Muscle layer of duodenum (tissue), 2 donors: Measurements from ENCODE around the gene DNAJB6.
A peak's percentile ranks its signal among the peaks of the same experiment; 100 is the strongest.

Source experiments
- H3K27ac ChIP-seq: one replicate; pipeline ENCODE4 v1.7.0; 2013; ENCODE audit warnings: mild to moderate bottlenecking, low read length
- H3K27me3 ChIP-seq: one replicate; pipeline ENCODE4 v1.7.0; 2013; ENCODE audit warnings: low read depth, mild to moderate bottlenecking, control low read depth, low read length
- H3K36me3 ChIP-seq, 2 donors: one replicate each; pipeline ENCODE4 v1.7.0; 2013; ENCODE audit warnings: low read length in 2 of 2, control low read depth in 1 of 2, mild to moderate bottlenecking in 1 of 2; ENCODE audit not compliant: insufficient read depth in 2 of 2, control insufficient read depth in 1 of 2
- H3K4me1 ChIP-seq, 2 donors: one replicate each; pipeline ENCODE4 v1.7.0; 2013; ENCODE audit warnings: low read length in 2 of 2, mild to moderate bottlenecking in 2 of 2, control low read depth in 1 of 2, moderate library complexity in 1 of 2; ENCODE audit not compliant: insufficient read depth in 2 of 2, control insufficient read depth in 1 of 2
- H3K4me3 ChIP-seq, 2 donors: one replicate each; pipeline ENCODE4 v1.7.0; 2013; ENCODE audit warnings: low read length in 2 of 2, low read depth in 1 of 2, mild to moderate bottlenecking in 1 of 2
- H3K9me3 ChIP-seq, 2 donors: one replicate each; pipeline ENCODE4 v1.7.0; 2013; ENCODE audit warnings: low read length in 2 of 2, control low read depth in 1 of 2, mild to moderate bottlenecking in 1 of 2; ENCODE audit not compliant: control insufficient read depth in 1 of 2
- donor health status: healthy.

DNAJB6 gene

GRCh38 chr7:157427811-157428553 lies 91.2 kb downstream of the DNAJB6 start:
- Histone ChIP-seq H3K9me3 (no peaks in the 10 kb centered on the region), H3K4me3 (no peak overlapping the region), H3K36me3 (no peaks in the 10 kb centered on the region), H3K27ac (no peak overlapping the region), H3K4me1 (peaks cover 0 to 9% of the 10 kb centered on the region in 2 donors), H3K27me3 (no peaks in the 10 kb centered on the region)

DNA sequence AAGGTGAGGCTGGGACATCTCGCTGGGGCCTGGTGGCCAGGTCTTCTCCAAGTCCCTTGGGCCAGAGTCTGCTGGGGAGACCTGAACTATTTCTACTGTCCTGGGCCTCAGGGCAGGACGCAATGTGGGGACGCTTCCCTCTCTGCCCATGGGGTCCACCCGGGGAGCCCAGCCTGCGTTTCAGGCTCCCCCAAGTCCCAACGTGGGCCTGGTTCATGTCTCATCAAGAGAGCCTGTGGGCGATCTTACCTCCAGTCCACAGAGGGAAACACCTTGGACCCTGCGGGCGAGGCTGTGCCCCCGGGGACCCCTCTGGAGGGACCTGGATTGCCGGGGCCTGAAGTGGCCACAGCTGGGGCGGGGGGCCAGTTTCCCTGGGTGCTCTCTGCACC lies 91.7 kb downstream of the DNAJB6 start:
- H3K27me3 ChIP-seq, result no peaks in the 10 kb centered on the region
- H3K27ac ChIP-seq, result no peak overlapping the region
- H3K4me1 ChIP-seq, result peaks cover 0 to 10% of the 10 kb centered on the region in 2 donors
- no peak overlapping the region for H3K4me3 ChIP-seq
- H3K9me3 ChIP-seq, result no peaks in the 10 kb centered on the region
- H3K36me3 ChIP-seq, result no peaks in the 10 kb centered on the region

DNA sequence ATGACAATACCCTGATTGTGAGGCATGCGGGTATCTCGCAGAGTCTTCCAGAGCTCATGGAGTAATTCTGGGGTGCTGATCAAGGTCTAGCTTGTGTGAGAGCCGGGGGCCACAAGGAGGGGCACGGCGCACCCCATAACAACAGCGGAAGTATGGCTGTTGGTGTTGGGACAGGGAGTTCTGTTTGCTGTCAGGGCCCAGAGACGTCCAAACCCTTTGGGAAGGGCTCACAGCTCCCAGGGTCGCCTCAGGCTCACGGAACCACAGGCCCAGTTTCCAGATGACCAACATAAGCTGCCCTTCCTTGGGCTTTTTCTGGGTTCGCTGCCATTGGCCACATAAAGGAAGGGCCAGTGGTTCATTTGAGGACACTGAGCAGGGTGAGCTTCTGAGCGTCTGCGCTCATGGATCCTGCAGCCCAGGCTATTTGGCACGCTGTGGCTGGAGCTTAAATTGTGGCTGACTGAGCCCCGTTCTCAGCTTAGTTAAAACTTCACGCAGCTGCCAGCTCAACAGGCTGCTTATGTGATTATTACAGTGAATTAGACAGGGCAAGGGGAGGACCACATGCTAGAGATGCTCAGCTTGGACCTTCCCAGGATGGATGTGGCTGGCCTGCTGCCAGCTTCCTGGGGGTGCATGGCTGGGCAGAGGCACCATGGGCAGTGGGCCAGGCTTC lies 92.3 kb downstream of the DNAJB6 start:
- H3K27me3 ChIP-seq, result no peaks in the 10 kb centered on the region

DNA sequence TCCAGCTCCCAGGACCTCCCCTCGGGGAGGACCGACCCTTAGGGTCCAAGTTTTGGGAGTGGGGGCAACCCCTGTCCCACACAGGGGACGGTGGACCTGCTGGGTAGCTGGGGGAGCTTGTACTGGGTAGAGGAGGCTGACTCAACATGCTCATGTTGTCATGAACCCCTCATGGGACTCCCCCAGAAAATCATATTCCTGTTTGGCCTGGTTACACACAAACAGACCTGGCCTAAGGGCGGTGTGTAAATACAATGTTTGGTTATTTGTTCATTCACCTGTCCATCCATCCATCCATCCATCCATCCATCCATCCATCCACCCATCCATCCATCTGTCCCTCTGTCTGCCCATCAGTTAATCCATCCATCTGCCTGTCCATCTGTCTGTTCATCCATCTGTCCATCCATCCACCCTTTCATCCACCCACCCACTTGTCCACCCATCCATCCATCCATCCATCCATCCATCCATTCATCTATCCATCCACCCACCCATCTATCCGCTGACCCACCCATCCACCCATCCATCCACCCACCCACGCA lies 92.9 kb downstream of the DNAJB6 start:
- H3K36me3 ChIP-seq, result no peaks in the 10 kb centered on the region
- no peaks in the 10 kb centered on the region for H3K27me3 ChIP-seq
- no peaks in the 10 kb centered on the region for H3K9me3 ChIP-seq
- H3K4me1 ChIP-seq, result peaks cover 0 to 10% of the 10 kb centered on the region in 2 donors
- no peak overlapping the region for H3K4me3 ChIP-seq
- H3K27ac ChIP-seq, result no peak overlapping the region

More for the DNA sequence above, 92.3 kb downstream of the DNAJB6 start:
- Histone ChIP-seq H3K9me3 (no peaks in the 10 kb centered on the region), H3K27ac (no peak overlapping the region), H3K4me1 (peaks cover 0 to 10% of the 10 kb centered on the region in 2 donors), H3K4me3 (no peak overlapping the region), H3K36me3 (no peaks in the 10 kb centered on the region)

GRCh38 chr7:157430721-157431120 lies 93.9 kb downstream of the DNAJB6 start:
- Histone ChIP-seq H3K27me3 (no peaks in the 10 kb centered on the region), H3K36me3 (no peaks in the 10 kb centered on the region), H3K27ac (no peak overlapping the region), H3K9me3 (no peaks in the 10 kb centered on the region), H3K4me1 (peaks cover 0 to 10% of the 10 kb centered on the region in 2 donors), H3K4me3 (no peak overlapping the region)

DNA sequence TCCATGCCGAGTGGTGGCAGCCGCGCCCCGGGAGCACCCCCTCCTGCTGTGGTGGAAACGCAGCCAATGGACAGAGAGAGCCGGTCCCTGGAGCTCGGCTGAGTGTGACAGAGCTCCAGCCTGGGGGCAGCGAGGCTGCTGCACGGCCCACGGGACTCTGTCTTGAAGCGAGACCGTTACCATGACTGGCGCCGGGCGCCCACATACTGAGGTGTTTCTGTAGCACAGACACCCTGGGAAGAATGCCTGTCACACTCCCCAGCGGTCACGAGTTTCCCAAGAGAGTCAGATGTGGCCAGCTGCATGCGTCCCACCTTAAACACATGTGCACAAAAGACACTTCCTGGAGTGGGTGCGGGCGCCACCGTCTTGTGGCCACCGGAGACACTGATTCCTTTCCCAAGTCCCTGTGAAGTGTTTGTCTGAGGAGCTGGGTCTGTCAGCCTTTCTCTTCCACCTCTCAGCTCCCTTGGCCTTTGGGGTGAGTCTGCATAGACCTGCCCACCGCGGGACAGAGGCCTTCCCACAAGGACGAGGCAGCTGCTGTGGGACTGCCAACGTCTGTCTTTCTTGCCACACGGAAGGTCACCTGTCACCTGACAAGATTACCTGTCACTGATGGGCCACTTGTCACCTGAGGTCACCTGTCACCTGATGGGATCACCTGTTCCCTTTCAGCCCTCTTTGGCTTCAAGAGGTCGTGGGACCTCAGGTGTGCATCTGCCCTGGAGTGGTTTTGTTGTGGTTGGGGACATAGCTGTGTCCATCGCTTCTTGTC lies 94.6 kb downstream of the DNAJB6 start:
- no peak overlapping the region for H3K4me3 ChIP-seq
- no peak overlapping the region for H3K27ac ChIP-seq
- no peaks in the 10 kb centered on the region for H3K27me3 ChIP-seq
- H3K36me3 ChIP-seq, result no peaks in the 10 kb centered on the region
- H3K9me3 ChIP-seq, result no peaks in the 10 kb centered on the region
- H3K4me1 ChIP-seq, result peaks cover 0 to 10% of the 10 kb centered on the region in 2 donors

GRCh38 chr7:157431951-157432540 lies 95.2 kb downstream of the DNAJB6 start:
- H3K27me3 ChIP-seq, result no peaks in the 10 kb centered on the region
- peaks cover 0 to 10% of the 10 kb centered on the region in 2 donors for H3K4me1 ChIP-seq
- peak overlapping the region in 1 of 2 donors; percentile 57 for H3K4me3 ChIP-seq
- no peaks in the 10 kb centered on the region for H3K36me3 ChIP-seq
- no peaks in the 10 kb centered on the region for H3K9me3 ChIP-seq
- no peak overlapping the region for H3K27ac ChIP-seq

DNA sequence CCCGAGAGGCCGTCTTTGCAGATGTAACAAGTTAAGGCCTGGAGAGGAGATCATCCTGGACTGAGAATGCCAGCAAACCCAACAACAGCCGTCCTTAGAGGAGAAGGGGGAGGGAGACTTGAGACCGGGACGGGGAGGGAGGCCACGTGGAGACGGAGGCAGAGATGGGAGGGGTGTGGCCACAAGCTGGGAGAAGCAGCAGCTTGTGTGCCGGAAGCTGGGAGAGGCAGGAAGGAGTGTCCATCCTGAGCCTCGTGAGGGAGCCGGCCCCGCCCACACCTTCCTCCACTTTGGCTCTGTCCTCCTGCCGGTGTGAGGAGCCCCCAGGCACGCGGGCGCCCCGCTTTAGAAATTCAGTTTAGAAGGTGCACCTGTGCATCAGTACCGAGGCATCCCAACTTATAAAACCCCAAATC lies 95.7 kb downstream of the DNAJB6 start:
- Histone ChIP-seq H3K4me3 (peak overlapping the region in 1 of 2 donors; percentile 57), H3K27ac (no peak overlapping the region), H3K27me3 (no peaks in the 10 kb centered on the region), H3K4me1 (peaks cover 0 to 10% of the 10 kb centered on the region in 2 donors), H3K36me3 (no peaks in the 10 kb centered on the region), H3K9me3 (no peaks in the 10 kb centered on the region)

DNA sequence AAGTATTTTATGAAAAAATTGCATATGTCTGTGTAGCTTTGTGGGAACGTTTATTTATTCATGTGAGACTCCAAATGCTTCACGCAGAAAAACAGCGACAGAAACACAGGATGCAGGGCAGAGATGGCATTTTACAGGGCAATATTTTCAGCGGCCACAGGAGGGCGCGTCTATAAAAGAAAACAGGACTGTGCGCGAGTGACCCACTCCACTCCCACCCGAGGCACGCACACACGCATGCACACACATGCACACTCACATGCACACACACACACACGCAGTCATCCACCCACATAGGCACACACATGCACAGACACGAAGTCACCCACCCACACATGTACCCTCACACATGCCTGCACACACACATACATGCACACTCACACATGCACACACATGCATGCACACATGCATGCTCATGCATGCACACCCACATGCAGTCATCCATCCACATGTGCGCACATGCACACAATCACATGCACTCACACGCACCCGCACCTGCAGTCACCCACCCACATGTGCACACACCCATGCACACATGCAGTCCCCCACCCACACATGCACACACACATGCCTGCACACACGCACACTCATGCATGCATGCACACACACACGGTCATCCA lies 96.3 kb downstream of the DNAJB6 start:
- no peaks in the 10 kb centered on the region for H3K36me3 ChIP-seq
- H3K4me3 ChIP-seq, result peak overlapping the region in 1 of 2 donors; percentile 57
- H3K4me1 ChIP-seq, result peaks cover 0 to 10% of the 10 kb centered on the region in 2 donors
- no peaks in the 10 kb centered on the region for H3K27me3 ChIP-seq
- H3K27ac ChIP-seq, result no peak overlapping the region
- no peaks in the 10 kb centered on the region for H3K9me3 ChIP-seq

GRCh38 chr7:157433628-157434027 lies 96.8 kb downstream of the DNAJB6 start:
- H3K9me3 ChIP-seq, result no peaks in the 10 kb centered on the region
- H3K36me3 ChIP-seq, result no peaks in the 10 kb centered on the region
- H3K27ac ChIP-seq, result no peak overlapping the region
- no peak overlapping the region for H3K4me3 ChIP-seq
- H3K27me3 ChIP-seq, result no peaks in the 10 kb centered on the region
- peaks cover 0 to 10% of the 10 kb centered on the region in 2 donors for H3K4me1 ChIP-seq
